Measurements from ENCODE around the gene RAB5A.
"Not testable (repeated sequence)": the region's sequence is repeated elsewhere in the genome, so short reads cannot be mapped to it uniquely, and the experiment has no call there.

The RAB5A gene

GRCh38 chr3:20031939-20032338 lies 85.0 kb downstream of the RAB5A start:
- DNase-seq, result not testable (repeated sequence)

All from inflammatory macrophage (primary cell).